Smooth muscle cell of the pulmonary artery (primary cell): ENCODE results near the gene FOXK1. TPM values are rescaled to one million over a fixed set of nuclear protein-coding genes. Genes with fewer than 3 reads are reported as not detected.

Source experiments
- total RNA-seq: library from RNA; depleted of rRNA; stranded (reverse); fragments of >200 nt; gene quantifications from 2 replicates; pipeline ENCODE4 v1.2.3, GENCODE V29; 2014

FOXK1 gene
- total RNA-seq, result 39.2 and 43.7 TPM in 2 replicates

DNA sequence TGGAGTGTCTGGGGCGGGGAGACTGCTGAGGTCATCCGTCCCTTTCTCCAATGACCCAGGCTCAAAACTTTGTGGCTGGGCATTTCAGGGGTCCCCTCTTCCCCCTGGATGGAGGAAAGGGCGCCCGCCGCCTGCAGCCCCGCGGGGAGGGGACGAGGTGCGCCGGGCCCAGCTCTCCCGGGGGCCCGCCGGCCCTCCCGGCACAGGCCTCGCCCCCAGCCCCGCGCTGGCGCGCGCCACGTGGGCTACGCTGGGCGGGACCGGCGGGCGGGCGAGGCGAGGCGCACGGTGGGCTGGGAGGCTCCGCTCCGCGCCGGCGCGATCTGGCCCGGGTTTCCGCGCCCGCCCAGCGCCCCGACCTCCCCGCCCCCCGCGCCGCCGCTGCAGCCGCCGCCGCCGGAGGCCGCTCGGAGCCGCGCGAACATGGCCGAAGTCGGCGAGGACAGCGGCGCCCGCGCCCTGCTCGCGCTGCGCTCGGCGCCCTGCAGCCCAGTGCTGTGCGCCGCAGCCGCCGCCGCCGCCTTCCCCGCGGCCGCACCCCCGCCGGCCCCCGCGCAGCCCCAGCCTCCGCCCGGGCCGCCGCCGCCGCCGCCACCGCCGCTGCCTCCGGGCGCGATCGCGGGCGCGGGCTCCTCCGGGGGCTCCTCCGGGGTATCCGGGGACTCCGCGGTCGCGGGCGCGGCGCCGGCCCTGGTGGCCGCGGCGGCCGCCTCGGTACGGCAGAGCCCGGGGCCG, at the start of gene FOXK1:
Gene FOXK1, plus strand, starts transcription at position 410 of the 735 bp plus-strand sequence. Its CDS starts 14 bp downstream, at position 424.

DNA sequence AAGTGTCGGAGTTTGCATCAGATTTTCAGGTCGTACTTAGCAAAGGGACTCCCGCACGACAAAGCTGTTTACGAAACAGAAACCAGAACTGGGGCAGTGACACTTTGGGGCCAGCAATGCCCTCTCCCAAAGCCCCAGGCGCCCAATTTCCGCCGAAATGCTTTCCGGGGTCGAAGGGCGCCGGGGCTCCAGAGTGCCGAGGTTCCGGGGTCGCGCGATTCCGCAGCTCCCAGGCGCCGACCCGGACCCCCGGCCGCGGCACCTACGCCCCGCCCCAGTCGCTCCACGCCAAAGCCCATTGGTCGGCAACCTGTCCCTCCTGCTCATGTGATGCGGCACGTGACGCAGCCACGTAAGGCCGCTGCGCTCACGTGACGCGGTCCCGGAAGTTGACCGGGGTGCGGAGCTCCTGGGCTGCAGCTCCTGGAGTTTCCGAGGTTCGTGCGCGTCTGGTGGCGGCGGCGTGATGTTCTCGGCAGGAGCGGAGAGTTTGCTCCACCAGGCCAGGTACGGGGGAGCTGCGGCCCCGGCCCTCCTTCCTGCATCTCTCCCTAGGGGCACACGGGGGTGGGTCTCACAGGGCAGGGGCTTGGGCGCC, 93.3 kb downstream of the FOXK1 start, which contains the start of gene AP5Z1:
Gene AP5Z1, plus strand, starts transcription at position 374 of the 598 bp plus-strand sequence. Its CDS starts 93 bp downstream, at position 467.

Other genes with a start within 250 kb of the FOXK1 start
- 22.4 and 37.1 TPM in 2 replicates for gene AP5Z1, start 93.3 kb downstream of the FOXK1 start, total RNA-seq
- gene PAPOLB, start 179.7 kb downstream of the FOXK1 start, total RNA-seq, result 0.07 and 0.39 TPM in 2 replicates
- gene RADIL, start 201.4 kb downstream of the FOXK1 start, total RNA-seq, result 0.13 and 2.0 TPM in 2 replicates